ENCODE results near the gene CCNJL. TPM values are rescaled to one million over a fixed set of nuclear protein-coding genes. Genes with fewer than 3 reads are reported as not detected.

Gene CCNJL
- total RNA-seq, 1 experiment from 2014 or later, result 17.4 TPM

DNA sequence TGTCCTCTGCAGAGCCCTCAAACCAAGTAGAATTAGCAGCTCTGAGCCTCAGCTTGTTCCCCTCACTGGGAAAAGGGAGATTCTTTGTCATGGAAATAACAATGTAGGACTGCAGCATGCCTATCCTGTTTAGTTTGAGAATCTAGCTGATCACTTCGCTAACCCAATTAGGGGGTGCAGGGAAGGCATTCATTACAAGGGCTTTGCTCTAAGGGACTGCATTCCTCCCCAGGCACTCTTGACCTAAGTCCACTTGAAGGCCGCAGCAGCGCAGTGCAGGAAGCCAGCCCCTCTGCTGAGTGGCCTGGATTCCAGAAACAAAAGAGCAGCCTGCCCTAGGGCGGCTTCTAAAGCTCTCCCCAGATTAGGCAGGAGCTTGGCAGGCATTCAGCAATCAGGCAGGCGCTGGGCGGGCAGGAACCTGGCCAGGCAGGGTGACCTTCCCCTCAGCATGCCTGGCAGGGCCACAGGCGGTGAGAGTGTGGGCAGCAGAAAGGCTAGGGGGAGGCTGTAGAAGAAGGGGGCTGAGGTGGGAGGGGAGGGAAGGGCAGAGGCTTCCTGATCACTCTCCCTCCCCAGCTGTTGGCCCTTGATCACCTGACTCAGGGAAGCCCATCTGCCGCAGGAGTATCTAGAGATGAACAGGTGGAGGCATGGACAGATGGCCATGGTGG is 24.8 kb downstream of the CCNJL start:
- intact Hi-C loops (cut with micrococcal nuclease; ENCODE audit: unreplicated experiment), result no loop called here
- BruUV-seq (replicated peaks), result no TSS peak
- peaks cover 6% of the 10 kb centered on the region for H3K36me3 Mint-ChIP-seq (ENCODE audit: insufficient read depth, unreplicated experiment)
- CTCF ChIA-PET, result interaction anchor here (1.1 to 1.3 kb wide), 2 partner anchors 27 to 40 kb away, joined by 3 to 4 read pairs; no protein-coding TSS in a partner anchor
- no peaks in the 10 kb centered on the region for H3K27me3 Mint-ChIP-seq (ENCODE audit: unreplicated experiment)
- no peak overlapping the region for H3K27ac Mint-ChIP-seq (ENCODE audit: unreplicated experiment)
- H3K9me3 Mint-ChIP-seq (ENCODE audit: low read depth, unreplicated experiment), result no peaks in the 10 kb centered on the region
- TF ChIP-seq, protein P1, sequence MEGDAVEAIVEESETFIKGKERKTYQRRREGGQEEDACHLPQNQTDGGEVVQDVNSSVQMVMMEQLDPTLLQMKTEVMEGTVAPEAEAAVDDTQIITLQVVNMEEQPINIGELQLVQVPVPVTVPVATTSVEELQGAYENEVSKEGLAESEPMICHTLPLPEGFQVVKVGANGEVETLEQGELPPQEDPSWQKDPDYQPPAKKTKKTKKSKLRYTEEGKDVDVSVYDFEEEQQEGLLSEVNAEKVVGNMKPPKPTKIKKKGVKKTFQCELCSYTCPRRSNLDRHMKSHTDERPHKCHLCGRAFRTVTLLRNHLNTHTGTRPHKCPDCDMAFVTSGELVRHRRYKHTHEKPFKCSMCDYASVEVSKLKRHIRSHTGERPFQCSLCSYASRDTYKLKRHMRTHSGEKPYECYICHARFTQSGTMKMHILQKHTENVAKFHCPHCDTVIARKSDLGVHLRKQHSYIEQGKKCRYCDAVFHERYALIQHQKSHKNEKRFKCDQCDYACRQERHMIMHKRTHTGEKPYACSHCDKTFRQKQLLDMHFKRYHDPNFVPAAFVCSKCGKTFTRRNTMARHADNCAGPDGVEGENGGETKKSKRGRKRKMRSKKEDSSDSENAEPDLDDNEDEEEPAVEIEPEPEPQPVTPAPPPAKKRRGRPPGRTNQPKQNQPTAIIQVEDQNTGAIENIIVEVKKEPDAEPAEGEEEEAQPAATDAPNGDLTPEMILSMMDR (IDR thresholded peaks at IDR 0.05; ENCODE audit: unreplicated experiment), result no peak
- no peak overlapping the region for H3K4me3 Mint-ChIP-seq (ENCODE audit: low read depth, unreplicated experiment)
- peak; percentile 43 for DNase-seq
- H3K4me1 Mint-ChIP-seq (ENCODE audit: low read depth, unreplicated experiment), result peaks cover 45% of the 10 kb centered on the region

DNA sequence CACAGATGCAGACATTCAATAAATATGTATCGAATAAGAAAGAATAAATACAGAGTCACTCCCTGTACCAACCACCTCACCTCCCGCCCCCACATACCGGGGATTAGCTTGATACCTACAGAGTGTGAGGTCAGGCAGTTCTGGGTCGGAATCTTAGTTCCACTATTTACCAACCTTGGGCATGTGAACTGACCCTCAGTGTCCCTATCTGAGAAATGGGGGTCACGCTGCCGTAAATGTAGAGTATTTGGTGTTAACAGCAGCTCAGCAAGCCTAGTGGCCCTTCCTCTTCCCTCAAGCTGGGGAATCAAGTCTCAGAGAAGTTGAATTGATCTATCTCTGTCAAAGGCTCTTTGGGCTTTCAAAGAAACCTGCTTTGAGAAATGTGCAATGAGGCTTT is 25.4 kb downstream of the CCNJL start:
- peaks cover 41% of the 10 kb centered on the region for H3K4me1 Mint-ChIP-seq (ENCODE audit: low read depth, unreplicated experiment)
- intact Hi-C loops (cut with micrococcal nuclease; ENCODE audit: unreplicated experiment), result no loop called here
- H3K4me3 Mint-ChIP-seq (ENCODE audit: low read depth, unreplicated experiment), result no peak overlapping the region
- TF ChIP-seq, protein P1 (IDR thresholded peaks at IDR 0.05; ENCODE audit: unreplicated experiment), result no peak
- no peak for DNase-seq
- CTCF ChIA-PET, result interaction anchor here (1.1 to 1.3 kb wide), 2 partner anchors 26 to 40 kb away, joined by 3 to 4 read pairs; no protein-coding TSS in a partner anchor
- no peaks in the 10 kb centered on the region for H3K9me3 Mint-ChIP-seq (ENCODE audit: low read depth, unreplicated experiment)
- BruUV-seq (replicated peaks), result no TSS peak
- H3K27me3 Mint-ChIP-seq (ENCODE audit: unreplicated experiment), result no peaks in the 10 kb centered on the region
- H3K36me3 Mint-ChIP-seq (ENCODE audit: insufficient read depth, unreplicated experiment), result peaks cover 2% of the 10 kb centered on the region
- H3K27ac Mint-ChIP-seq (ENCODE audit: unreplicated experiment), result no peak overlapping the region

DNA sequence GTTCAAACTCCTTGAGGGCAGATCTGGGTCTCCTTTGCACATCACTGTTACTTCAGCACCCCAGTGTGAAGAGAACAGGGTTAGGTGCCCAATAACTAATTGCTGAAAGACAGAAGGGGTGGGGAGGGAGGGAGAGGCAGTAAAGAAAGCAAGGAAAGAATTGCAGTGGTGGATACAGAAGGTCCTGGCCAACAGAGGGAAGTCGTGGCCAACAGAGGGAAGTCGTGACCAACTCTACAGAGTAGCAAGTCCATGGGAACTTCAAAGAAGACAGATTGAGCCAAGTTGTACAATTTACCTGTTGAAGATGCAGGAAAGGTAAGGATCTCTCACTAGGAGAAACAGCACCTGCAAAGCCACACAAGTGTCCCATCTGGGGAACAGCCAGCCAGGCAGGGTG is 27.0 kb downstream of the CCNJL start:
- CTCF ChIA-PET, result interaction anchor here (0.6 kb wide), 1 partner anchor 781 kb away, joined by 3 read pairs; no protein-coding TSS in a partner anchor
- Mint-ChIP-seq H3K4me1 (ENCODE audit: low read depth, unreplicated experiment) (peaks cover 28% of the 10 kb centered on the region), H3K27me3 (ENCODE audit: unreplicated experiment) (no peaks in the 10 kb centered on the region), H3K4me3 (ENCODE audit: low read depth, unreplicated experiment) (no peak overlapping the region), H3K27ac (ENCODE audit: unreplicated experiment) (no peak overlapping the region), H3K9me3 (ENCODE audit: low read depth, unreplicated experiment) (no peaks in the 10 kb centered on the region), H3K36me3 (ENCODE audit: insufficient read depth, unreplicated experiment) (no peaks in the 10 kb centered on the region)
- BruUV-seq (replicated peaks), result no TSS peak
- intact Hi-C loops (cut with micrococcal nuclease; ENCODE audit: unreplicated experiment), result no loop called here
- no peak for DNase-seq
- TF ChIP-seq, protein P1 (IDR thresholded peaks at IDR 0.05; ENCODE audit: unreplicated experiment), result no peak

DNA sequence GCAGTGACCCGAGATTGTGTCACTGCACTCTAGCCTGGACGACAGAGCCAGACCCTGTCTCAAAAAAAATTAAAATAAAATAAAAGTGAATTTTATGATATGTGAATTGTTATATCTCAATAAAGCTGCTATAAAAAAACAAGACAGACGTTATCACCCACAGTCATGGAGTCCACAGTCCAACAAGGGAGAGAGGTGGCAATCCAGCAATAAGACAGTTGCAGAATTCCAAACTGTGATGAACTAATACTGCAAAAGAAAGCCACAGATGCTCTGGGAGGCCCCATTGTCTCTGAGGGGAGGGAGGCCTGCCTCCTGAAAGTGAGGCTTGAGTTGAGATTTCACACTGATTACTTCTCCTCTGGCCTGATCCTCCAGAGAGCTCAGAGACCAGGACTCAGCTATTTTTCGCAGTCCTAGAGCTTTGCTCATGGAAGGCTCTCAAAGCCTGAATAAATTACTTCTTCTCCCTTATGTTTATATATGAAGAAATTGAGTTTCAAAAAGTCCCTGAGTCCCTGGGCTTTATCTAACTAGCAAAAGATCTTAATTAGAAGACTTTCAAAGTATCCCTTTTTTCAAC is 28.0 kb downstream of the CCNJL start:
- intact Hi-C loops (cut with micrococcal nuclease; ENCODE audit: unreplicated experiment), result no loop called here
- Mint-ChIP-seq H3K4me1 (ENCODE audit: low read depth, unreplicated experiment) (peaks cover 21% of the 10 kb centered on the region), H3K4me3 (ENCODE audit: low read depth, unreplicated experiment) (no peak overlapping the region), H3K27me3 (ENCODE audit: unreplicated experiment) (no peaks in the 10 kb centered on the region), H3K36me3 (ENCODE audit: insufficient read depth, unreplicated experiment) (no peaks in the 10 kb centered on the region), H3K9me3 (ENCODE audit: low read depth, unreplicated experiment) (no peaks in the 10 kb centered on the region), H3K27ac (ENCODE audit: unreplicated experiment) (no peak overlapping the region)
- no peak for DNase-seq
- CTCF ChIA-PET, result interaction anchor here (0.6 kb wide), 1 partner anchor 780 kb away, joined by 3 read pairs; no protein-coding TSS in a partner anchor
- no TSS peak for BruUV-seq (replicated peaks)
- TF ChIP-seq, protein P1 (IDR thresholded peaks at IDR 0.05; ENCODE audit: unreplicated experiment), result no peak

All from Calu3 (cell line).